K562 (cell line): ENCODE results near the gene DAB2. TPM values are rescaled to one million over a fixed set of nuclear protein-coding genes. Genes with fewer than 3 reads are reported as not detected.

Source experiments
- ARID2 ChIP-seq: fragments of 450-650 bp; IDR thresholded peaks from 2 replicates; pipeline ENCODE4 v1.6.1; 2017; ENCODE audit warnings: antibody characterized with exemption, mild to moderate bottlenecking
- BRD4 ChIP-seq: fragments of 200-600 bp; sonication (generic); IDR thresholded peaks from 2 replicates; pipeline ENCODE4 v1.6.1; 2017; ENCODE audit warnings: inconsistent platforms
- DIDO1 ChIP-seq: fragments of 450-650 bp; IDR thresholded peaks from 2 replicates; pipeline ENCODE4 v1.6.1; 2016; ENCODE audit warnings: low read depth, missing biosample characterization, missing genetic modification characterization
- DNMT1 ChIP-seq: fragments of 450-650 bp; IDR thresholded peaks from 2 replicates; pipeline ENCODE4 v1.6.1; 2016; ENCODE audit warnings: antibody characterized with exemption, mild to moderate bottlenecking
- ETV6 ChIP-seq, 3 experiments: fragments of 150-350 bp in 1 of 3; sonication (generic) in 1 of 3; formaldehyde crosslinking in 1 of 3; IDR thresholded peaks; 2 replicates each; pipeline versions ENCODE4 v1.6.1 to v1.8.0; 2014 to 2022; ENCODE audit warnings: borderline replicate concordance in 2 of 3, low read depth in 2 of 3, antibody characterized with exemption in 1 of 3, low read length in 1 of 3, mild to moderate bottlenecking in 1 of 3, missing genetic modification reagents in 1 of 3
- GATAD2B ChIP-seq: fragments of 450-650 bp; IDR thresholded peaks from 2 replicates; pipeline ENCODE4 v1.6.1; 2017; ENCODE audit warnings: mild to moderate bottlenecking, borderline replicate concordance
- GMEB1 ChIP-seq: fragments of 250-450 bp; sonication (Bioruptor Pico); IDR thresholded peaks from 2 replicates; pipeline ENCODE4 v1.4.0; 2020; ENCODE audit warnings: mild to moderate bottlenecking
- HNRNPK ChIP-seq: fragments of 200-400 bp; formaldehyde crosslinking; IDR thresholded peaks from one replicate; pipeline ENCODE4 v1.6.1; 2018; ENCODE audit warnings: mild to moderate bottlenecking, low read depth, low read length; ENCODE audit not compliant: poor library complexity, severe bottlenecking
- ILK ChIP-seq: fragments of 450-650 bp; IDR thresholded peaks from 2 replicates; pipeline ENCODE4 v1.6.1; 2016; ENCODE audit warnings: missing genetic modification characterization, low read depth, mild to moderate bottlenecking, missing compliant biosample characterization, moderate library complexity, borderline replicate concordance
- KAT2B ChIP-seq: IDR thresholded peaks from one replicate; pipeline ENCODE4 v1.6.1; 2012; ENCODE audit warnings: low read depth, mild to moderate bottlenecking, control low read depth, inconsistent platforms, low read length, moderate library complexity
- L3MBTL2 ChIP-seq: fragments of 450-650 bp; IDR thresholded peaks from 2 replicates; pipeline ENCODE4 v1.6.1; 2016; ENCODE audit warnings: mild to moderate bottlenecking, moderate library complexity
- MNT ChIP-seq, 2 experiments: fragments of 450-650 bp; conservative IDR thresholded peaks; 2 replicates each; pipeline ENCODE4 v1.6.1; 2017; ENCODE audit warnings: mild to moderate bottlenecking in 2 of 2, moderate library complexity in 2 of 2
- NR2C1 ChIP-seq, 2 experiments: fragments of 450-650 bp; IDR thresholded peaks; 2 replicates each; pipeline ENCODE4 v1.6.1; 2017; ENCODE audit warnings: mild to moderate bottlenecking in 2 of 2, antibody characterized with exemption in 1 of 2, inconsistent platforms in 1 of 2, missing compliant biosample characterization in 1 of 2, missing genetic modification characterization in 1 of 2
- PTRF ChIP-seq: fragments of 450-650 bp; IDR thresholded peaks from 2 replicates; pipeline ENCODE4 v1.6.1; 2016; ENCODE audit warnings: mild to moderate bottlenecking, missing genetic modification characterization, missing compliant biosample characterization
- SIN3B ChIP-seq: fragments of 450-650 bp; IDR thresholded peaks from 2 replicates; pipeline ENCODE4 v1.6.1; 2017; ENCODE audit warnings: low read depth, mild to moderate bottlenecking, moderate library complexity
- SMAD4 ChIP-seq: fragments of 250-450 bp; sonication (Bioruptor Pico); conservative IDR thresholded peaks from 2 replicates; pipeline ENCODE4 v1.8.0; 2021; ENCODE audit warnings: inconsistent platforms, mild to moderate bottlenecking, moderate library complexity
- TFE3 ChIP-seq: fragments of 450-650 bp; formaldehyde crosslinking; IDR thresholded peaks from 2 replicates; pipeline ENCODE4 v1.4.0; 2020; ENCODE audit warnings: mild to moderate bottlenecking, mixed read lengths
- ZNF175 ChIP-seq: fragments of 200-800 bp; sonication (Bioruptor generic); IDR thresholded peaks from 2 replicates; pipeline ENCODE4 v1.6.1; 2016; ENCODE audit warnings: low read depth, mild to moderate bottlenecking, missing genetic modification characterization, missing compliant biosample characterization
- ZNF408 ChIP-seq: fragments of 250-450 bp; sonication (Bioruptor Pico); IDR thresholded peaks from 2 replicates; pipeline ENCODE4 v1.4.0; 2020; ENCODE audit warnings: low read depth, mild to moderate bottlenecking, moderate library complexity
- ZNF766 ChIP-seq: fragments of 200-800 bp; sonication (Bioruptor generic); conservative IDR thresholded peaks from 2 replicates; pipeline ENCODE4 v1.6.1; 2016; ENCODE audit warnings: missing genetic modification characterization, missing compliant biosample characterization
- ZNF780A ChIP-seq: fragments of 250-450 bp; sonication (Bioruptor Pico); IDR thresholded peaks from 2 replicates; pipeline ENCODE4 v1.5.0; 2021; ENCODE audit warnings: mild to moderate bottlenecking
- polyA plus RNA-seq, 8 experiments: library from polyadenylated mRNA; depleted of rRNA in 4 of 8; stranded (reverse) in 5 of 8; unstranded in 3 of 8; fragments of >200 nt; fragmentation: Nextera tagmentation in 2 of 8; fragmentation: Illumina TruSeq in 1 of 8; extraction: Ambion mirVana in 2 of 8; extraction: Trizol in 1 of 8; gene quantifications; 2 replicates each; pipeline versions ENCODE4 v1.2.1 to v1.2.3, GENCODE V29; 2011 to 2014; ENCODE audit warnings: inconsistent platforms in 1 of 8, missing spikeins in 1 of 8
- total RNA-seq, 7 experiments: library from RNA; depleted of rRNA in 6 of 7; stranded (reverse); fragments of >200 nt in 6 of 7; fragmentation: Illumina TruSeq in 2 of 7; extraction: Trizol in 2 of 7; gene quantifications; 2 replicates each; pipeline versions ENCODE4 v1.2.1 to v1.2.3, GENCODE V29; 2011 to 2021; ENCODE audit warnings: low replicate concordance in 1 of 7

Gene DAB2
- total and polyA plus RNA-seq, 9 of the 15 experiments (the other 6 are each of a cell fraction or from before 2014, with no cell fraction given): 6.6 to 29.9 (median 24.1) TPM

- no peak for TF ChIP-seq GMEB1 (CRISPR knock-in tag)
- TF ChIP-seq NR2C1 (IDR thresholded peaks at IDR 0.05): no peak
- 0 out of 2 replicates have a peak, but pooled peaks have one; percentile 23 for TF ChIP-seq NR2C1 (tag; IDR thresholded peaks at IDR 0.05)
- no peak for TF ChIP-seq TFE3 (CRISPR knock-in tag)
- TF ChIP-seq ZNF175 (CRISPR knock-in tag): no peak
- TF ChIP-seq SIN3B: no peak; the same call in 1 of the 2 replicates
- no peak for TF ChIP-seq ILK (tag)
- TF ChIP-seq HNRNPK: no peak
- TF ChIP-seq L3MBTL2: peak; percentile 82
- TF ChIP-seq ZNF408 (CRISPR knock-in tag): no peak
- TF ChIP-seq BRD4: 0 out of 2 replicates have a peak, but pooled peaks have one; percentile 68
- TF ChIP-seq MNT (conservative IDR thresholded peaks at IDR 0.05): peak; percentile 73 to 86
- TF ChIP-seq SMAD4 (CRISPR knock-in tag): peak; percentile 97
- TF ChIP-seq GATAD2B: peak; percentile 84; the same call in 1 of the 2 replicates
- TF ChIP-seq ETV6 (IDR thresholded peaks at IDR 0.05; ENCODE audit: borderline replicate concordance in 1 of 2, low read depth in 2 of 2, low read length in 1 of 2): 0 out of 4 replicates have a peak, but pooled peaks have one; percentile 20 to 25
- TF ChIP-seq ETV6 (CRISPR knock-in tag; IDR thresholded peaks at IDR 0.05; ENCODE audit: borderline replicate concordance): no peak
- TF ChIP-seq ZNF766 (CRISPR knock-in tag): no peak
- TF ChIP-seq DNMT1: no peak
- no peak for TF ChIP-seq ARID2
- no peak for TF ChIP-seq ZNF780A (CRISPR knock-in tag)
- no peak for TF ChIP-seq DIDO1 (tag)
- TF ChIP-seq PTRF: no peak
- TF ChIP-seq KAT2B: no peak
Measured at GRCh38 chr5:39424736-39425637, at the start of gene DAB2 (continued).
